HG02943 (cell line): ENCODE results near the gene TLE1.
A peak's percentile ranks its signal among the peaks of the same experiment; 100 is the strongest.
"Not testable (repeated sequence)": the region's sequence is repeated elsewhere in the genome, so short reads cannot be mapped to it uniquely, and the experiment has no call there.

Source experiments
- ATAC-seq: cut with Tn5 transposase; IDR thresholded peaks from one replicate; pipeline ENCODE4 v1.9.1; 2021; ENCODE audit warnings: mild to moderate bottlenecking, low read depth, moderate library complexity; ENCODE audit not compliant: unreplicated experiment

The TLE1 gene

DNA sequence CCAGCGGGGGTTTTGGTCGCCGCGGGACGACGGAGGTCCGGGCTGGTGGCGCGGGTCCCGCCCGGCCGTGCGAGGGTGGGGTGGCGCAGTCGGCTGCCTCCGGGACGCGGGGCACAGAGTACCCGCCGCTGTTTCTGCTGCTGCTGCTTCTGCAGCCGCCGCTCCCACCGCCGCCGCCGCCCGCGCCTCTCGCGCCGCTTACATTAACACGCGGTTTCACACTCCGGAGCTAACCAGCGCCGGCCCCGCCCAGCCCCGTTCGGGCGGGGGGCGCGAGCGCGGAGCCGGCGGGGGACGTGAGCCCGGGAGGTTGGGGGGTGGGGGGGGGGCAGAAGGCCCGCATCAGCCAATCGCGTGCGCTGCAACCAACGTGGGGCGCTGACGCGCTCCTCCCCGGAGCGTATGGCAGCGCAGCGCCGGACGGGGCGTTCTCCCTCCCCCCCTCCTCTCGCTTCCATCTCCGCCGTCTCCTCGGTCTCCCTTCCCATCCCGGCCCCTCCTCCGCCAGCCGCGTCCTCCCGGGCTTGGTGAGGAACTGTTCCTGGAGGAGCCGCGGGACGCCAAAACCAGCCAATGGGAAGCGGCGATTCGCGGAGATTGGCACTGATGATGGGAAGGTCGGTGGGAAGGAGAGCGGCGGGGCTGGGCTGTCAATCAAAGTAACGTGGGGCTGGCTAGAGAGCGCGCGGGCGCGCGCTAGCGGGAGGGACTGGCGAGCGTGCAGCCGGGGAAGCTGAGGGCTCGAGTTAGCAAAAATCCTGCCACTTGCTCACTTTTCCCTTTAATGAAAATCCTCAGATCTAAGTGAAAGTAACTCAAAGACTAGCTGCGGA lies at the start of gene TLE1:
TLE1 (minus strand) TSS at position 205 of the 833 bp plus-strand sequence. CDS start 1,307 bp downstream, outside the sequence.
- peak; percentile 81 for ATAC-seq

DNA sequence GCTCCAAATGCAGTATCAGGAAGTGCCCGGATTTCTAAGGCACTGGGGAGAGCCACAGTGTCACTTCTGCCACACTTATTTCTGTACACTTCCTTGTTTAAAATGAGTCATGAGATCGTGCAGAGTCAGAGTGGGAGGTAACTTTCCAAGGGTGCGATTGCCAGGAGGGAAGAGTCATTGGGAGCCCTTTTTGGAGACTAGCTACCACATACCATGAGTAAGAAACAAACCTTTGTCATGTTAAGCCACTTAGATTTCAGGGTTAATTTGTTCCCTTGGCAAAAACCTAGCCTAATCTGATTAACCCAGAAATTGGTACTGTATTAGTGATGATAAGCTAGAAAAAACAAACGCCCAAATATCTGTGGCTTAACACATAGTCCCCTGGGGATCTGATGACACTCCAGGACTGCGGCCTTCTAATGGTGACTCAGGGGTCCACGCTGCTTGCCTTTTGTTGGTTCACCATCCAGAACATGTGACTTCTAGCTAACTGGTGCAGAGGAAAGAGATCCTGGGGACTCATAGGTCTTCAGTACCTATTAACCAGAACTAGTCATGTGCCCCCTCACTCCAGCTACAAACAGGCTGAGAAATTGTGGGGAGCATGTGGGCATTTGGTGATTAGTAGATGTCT lies 48.6 kb upstream of the TLE1 start:
- no peak for ATAC-seq

DNA sequence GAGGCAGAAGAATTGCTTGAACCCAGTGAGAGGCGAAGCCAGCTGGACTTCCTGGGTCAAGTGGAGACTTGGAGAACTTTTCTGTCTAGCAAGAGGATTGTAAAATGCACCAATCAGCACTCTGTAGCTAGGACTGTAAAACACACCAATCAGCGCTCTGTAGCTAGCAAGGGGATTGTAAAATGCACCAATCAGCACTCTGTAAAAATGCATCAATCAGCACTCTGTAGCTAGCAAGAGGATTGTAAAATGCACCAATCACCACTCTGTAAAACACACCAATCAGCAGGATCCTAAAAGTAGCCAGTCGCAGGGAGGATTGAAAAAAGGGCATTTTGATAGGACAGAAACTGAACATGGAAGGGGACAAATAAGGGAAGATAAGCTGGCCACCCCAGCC lies 41.2 kb upstream of the TLE1 start:
- ATAC-seq, result not testable (repeated sequence)

DNA sequence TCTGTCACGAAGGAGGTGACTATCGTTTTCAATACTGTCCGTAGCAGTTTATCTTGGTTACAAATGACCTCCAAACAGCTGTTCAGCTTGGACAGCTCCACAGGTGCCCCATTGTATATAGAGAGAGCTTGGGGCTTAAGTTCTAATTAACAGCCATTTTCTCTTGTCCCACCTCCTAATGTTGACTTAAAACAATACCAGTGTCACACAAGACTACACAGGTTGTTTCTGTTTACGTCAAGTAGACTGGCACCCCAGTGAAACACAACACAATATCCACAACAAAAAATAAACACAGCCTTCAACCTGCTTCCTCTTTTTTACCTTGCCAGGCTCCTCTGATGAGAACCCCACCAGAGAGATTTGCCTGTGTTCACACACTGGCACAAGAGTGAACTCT lies 39.8 kb upstream of the TLE1 start:
- ATAC-seq, result no peak

DNA sequence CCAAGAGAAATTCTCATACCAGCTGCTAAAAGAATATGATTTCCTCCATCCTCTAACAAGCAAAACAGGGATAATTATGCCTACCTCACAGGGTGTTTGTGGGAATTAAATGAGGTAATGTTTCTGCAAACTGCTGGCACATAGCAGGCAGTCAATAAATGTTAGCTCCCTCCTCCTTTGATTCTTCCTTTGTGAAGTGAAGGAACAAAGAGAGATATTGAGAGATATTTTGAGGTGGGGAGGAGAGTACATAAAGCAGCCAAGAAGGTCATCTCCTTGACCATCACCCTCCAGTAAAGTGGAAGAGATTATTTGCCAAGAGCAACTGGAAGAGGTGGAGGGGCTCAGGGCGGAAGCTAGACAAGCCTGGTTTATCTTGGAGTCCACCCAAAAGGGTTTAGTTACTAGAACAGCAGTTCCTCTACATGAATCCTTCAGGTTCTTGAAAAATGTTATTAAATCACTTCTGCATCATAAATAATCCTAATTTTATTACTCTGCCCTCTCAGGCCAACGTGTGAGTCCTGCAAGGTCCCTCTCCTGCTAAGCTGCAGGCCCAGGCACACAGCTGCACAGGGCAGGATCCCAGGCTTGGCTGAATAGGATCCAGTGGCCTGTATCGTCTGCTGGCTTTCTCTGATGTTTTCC lies 35.0 kb upstream of the TLE1 start:
- ATAC-seq, result no peak

DNA sequence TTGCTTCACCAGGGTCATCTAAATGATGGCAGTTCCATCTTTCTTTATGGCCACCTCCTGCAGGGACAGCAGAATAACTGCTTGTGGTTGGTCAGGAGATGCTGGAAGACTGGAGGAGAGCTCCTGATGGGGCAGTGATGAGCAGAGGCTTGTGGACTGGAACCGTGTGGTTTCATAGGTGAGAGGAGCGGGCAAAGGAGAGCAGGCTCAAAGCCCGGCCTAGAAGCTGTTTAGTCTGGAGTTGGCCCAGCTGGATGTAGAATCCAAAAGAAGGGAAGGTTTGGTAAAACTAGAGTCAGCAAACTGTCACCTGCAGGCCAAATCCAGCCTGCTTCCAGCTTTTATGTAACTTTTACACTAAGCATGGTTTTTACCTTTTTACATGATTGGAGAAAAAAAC lies 32.9 kb upstream of the TLE1 start:
- no peak for ATAC-seq

DNA sequence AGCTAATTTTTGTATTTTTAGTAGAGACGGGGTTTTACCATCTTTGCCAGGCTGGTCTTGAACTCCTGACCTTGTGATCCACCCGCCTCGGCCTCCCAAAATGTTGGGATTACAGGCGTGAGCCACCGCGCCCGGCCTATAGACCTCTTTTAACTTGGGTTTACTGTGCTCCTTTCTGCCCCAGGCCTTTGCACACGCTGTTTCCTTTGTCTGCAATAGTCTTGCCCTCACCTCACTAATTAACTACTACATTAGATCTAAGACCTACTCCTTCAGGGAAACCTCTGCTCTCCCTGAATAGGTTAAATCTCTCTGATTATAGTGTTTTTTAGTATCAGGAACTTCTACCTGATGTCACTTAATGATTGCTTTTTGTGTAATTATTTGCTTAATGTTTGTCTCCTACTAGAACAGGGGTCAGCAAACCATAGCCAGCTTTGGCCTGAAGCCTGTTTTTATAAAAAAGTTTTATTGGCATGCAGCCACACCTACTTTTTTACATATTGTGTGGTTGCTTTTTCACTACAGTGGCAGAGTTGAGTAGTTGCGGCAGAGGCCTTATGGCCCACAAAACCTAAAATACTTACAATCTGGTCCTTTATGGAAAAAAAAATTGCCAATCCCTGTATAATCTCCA lies 31.2 kb upstream of the TLE1 start:
- ATAC-seq, result no peak

DNA sequence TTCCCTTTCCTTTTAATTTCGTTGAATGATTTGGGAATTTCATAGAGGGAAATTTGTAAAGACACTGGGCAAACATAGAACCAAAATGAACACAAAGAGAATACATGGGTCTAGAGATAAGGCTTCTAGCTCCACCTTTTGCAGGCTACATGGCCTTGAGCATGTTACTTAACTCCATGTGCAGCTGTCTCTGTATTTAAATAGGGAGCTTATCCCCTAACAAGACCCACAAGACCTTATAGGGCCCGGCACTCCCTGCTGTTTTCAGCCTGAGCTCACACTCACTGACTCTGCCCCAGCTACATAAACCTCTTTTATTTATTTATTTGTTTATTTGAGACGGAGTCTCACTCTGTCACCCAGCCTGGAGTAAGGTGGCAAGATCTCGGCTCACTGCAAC lies 30.6 kb upstream of the TLE1 start:
- ATAC-seq, result no peak

DNA sequence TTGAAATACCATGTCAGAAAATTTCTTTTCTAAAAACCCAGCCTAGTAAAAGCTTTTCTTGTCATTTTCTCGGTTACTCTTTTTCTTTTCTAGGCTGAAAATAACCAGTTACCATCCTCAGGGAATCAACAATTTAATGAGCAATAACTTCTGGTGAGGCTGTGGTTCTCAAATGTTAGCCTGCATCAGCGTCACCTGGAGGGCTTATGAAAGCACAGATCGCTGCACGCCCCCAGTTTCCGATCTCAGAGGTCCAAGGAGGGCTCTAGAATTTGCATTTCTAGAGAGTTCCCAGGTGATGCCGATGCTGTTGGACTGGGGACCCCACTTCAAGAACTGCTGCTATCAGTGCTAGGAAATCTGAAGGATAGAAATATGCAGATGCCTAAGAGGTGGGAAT lies 28.9 kb upstream of the TLE1 start:
- ATAC-seq, result no peak

DNA sequence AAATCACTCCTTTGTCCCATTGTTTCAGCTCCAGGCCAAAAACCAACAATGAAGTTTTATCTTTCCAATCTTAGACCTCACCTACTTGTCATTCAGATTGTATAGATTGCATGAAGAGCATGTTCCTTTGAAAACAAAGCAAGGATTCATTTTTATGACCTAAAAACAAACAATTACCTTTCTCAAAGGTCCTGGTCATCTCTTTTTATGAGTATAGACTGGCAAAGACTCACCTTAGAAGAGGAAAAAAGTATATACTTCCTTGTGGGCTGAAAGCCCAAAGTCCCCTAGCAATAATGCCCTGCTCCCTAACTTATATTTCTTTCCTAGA lies 28.4 kb upstream of the TLE1 start:
- no peak for ATAC-seq

DNA sequence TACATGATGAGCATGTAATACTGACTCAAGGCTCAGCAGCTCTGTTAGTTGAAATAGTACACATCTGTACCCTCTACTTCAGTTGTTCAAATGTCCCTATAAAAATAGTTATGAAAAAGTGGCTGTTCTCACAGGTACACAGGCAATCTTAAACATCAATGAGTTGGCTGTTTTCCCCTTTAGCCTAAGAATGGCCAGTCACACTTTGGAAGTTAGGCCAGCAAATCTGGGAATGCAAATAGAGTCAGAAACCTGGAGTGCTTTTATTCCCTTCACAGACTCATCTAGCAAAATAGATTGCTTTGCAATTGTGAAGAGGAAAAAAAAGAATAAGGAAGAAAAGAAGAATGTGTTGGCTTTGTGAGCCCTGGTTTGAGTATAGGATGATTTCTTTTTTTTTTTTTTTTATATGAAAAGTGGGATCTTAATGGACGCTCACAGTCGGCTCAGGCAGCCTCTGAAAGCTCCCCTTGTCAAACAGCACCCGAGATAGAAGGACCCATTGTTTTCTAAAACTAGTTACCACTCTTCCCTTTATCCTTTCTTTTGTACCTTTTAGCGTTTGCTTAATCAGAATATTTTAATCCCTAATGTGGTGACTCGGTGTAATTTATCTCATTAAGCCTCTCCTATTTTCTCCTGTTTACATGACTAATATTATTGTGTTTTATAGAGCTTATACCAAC lies 27.9 kb upstream of the TLE1 start:
- no peak for ATAC-seq

DNA sequence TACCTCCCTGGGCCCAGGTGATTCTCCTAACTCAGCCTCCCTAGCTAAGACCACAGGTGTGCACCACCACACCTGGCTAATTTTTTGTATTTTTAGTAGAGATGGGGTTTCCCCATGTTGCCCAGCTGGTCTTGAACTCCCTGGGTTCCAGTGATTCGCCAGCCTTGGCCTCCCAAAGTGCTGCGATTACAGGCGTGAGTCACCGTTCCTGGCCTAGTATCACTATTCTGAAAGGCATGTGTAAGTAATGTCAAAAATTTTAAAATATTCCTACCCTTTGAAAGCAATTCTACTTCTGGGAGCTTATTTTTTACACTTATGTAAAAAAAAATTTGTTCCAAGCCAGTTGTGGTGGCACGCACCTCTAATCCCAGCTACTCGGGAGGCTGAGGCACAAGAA lies 27.1 kb upstream of the TLE1 start:
- no peak for ATAC-seq

DNA sequence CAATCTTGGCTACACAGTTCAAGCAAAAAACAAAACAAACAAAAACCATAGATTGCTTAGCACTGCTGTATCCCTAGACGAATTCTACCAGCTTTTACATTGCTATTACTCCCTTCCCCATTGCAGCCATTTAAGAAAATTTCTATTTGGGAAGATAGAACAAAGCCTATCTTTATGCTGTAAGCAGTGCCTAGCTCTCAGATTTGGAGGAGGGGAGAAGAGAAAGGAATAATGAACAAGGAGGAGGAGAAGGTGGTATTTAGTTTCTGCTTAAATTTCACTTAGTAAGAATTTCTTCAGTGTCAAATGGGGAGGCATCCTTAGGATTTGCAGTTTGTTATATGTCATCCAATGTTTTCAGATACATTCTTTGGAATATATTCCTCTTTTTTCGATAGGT lies 16.2 kb upstream of the TLE1 start:
- no peak for ATAC-seq

DNA sequence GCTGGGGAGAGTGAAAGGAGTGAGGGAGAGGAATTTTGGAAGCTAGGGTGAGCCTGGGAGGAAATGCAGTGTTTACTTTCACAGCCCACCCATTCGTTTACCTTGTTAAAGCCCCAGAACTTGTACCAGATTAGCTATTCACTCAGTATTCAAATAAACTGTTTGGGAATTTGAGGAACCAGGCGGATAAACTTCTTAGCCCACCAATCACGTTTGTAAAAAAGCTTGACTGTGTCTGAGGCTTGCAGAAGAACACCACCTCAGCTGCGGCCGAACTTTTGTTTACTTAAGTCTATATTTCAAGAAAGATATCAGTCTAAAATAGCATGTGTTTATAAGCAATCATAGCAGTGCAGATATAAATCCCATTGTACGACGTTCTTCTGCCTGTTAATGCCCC lies 5.2 kb upstream of the TLE1 start:
- no peak for ATAC-seq

DNA sequence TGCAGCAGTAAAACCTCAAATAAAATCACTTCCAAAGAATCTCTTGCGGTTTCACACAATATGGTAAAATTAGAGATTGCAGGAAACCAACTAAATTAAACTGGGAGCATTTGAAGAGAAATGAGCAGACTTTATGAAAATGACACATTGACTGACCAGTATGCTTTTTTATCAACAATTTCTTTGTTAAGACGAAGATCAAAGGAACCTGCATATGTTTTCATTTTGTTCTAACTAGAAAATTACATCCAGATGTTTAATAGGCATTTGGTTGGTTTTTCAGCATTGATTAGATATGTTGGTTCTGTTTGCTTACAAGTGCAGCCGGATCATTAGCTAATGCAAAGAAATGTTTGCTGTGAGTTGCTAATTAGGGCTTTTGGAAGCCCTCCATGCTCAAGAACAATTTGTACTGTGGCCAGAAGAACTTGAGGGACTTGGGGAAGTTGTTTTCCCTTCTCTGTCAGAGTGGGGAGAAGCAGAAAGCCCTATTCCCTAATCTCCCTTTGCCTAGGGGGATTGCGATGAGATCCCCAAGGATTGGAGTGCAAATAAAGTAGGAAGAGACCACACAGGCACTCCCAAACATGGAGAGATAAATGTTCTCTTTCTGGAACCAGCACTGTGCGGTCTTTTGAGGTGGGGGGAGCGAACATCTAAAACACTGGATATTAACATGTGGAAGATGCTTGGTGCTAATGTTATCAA lies 4.5 kb upstream of the TLE1 start:
- no peak for ATAC-seq

DNA sequence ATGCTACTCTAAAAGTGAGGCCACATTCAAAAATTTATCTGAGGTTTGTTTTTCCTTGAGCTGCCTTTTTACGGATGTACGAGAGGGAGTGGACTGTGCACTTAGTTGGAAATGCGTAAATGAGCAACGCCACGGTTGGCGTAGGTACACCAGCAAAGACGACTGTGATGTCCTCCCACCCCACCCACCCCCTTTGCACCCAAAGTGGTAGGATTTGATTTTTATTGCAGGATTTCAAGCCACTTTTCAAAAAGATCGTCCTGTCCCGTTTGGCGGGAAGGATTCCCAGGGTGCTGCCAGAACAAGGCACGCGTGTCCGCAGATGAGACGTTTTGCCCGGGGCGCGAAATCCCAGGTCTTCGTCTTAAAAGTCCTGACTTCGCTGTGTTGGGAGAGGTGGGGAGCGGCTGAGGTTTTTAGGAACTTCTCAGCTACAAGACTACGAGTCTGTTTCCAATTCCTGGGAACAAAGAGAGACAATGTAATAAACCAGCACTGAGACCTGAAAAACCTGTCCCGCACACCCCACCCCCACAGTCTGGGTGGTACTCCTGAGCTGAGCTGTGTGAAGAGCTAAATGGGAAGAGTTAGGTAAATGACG lies 1.0 kb upstream of the TLE1 start:
- no peak for ATAC-seq

DNA sequence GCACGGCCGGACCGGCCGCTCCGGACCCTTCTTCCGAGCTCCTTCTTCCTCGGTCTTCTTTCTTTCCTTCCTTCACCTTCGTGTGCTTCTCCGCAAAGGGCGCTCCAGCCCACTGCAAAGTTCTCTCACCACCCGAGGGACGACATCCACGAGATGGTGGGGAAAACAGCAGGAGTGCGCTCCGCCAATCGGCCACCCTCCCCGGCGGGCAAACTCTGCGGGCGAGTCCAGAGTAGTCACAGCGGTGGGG lies 329 bp downstream of the TLE1 start:
- peak; percentile 12 for ATAC-seq

DNA sequence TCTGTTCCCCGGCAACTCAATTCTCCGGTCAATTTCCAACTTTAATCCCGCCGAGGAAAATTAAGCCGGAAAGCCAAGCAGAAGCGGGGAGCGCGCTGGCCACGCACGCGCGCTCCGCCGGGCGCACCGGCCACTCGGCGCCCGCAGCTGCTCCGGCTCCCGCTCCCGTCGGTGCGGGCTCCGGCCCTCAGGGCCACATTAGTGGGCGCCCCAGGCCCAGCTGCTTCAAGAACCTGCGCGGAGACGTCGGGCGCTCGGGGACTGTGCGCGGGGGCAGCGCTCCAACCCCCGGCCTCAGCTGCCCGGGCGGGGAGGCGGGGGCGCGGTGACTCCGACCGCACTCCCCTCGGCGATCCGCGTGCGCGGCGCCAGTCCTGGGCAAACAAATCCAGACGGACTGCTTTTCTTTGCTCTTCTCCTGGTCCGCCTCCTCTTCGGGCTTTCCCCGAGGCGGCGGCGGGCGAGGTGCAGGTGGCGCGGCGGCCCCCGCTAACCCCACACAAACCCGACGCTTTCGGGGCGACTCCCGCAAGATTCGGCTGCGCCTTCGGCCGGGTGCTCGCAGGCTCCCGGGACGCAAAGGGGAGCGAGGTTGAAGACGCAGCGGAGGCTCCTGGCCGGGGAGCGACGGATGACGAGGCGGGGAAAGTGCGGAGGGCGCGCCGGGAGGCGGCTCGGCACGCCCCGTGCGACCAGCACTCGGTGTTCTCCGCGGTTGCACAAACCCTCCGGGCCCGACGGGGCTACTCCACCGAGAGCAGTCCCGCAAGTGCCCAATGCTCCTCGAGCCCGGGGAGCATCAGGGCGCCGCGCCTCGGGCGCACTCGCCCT lies 870 bp downstream of the TLE1 start:
- ATAC-seq, result peak; percentile 8
